HG03196 (cell line): ENCODE measurements around the gene FAM153A.
"Not testable (repeated sequence)": the region's sequence is repeated elsewhere in the genome, so short reads cannot be mapped to it uniquely, and the experiment has no call there.

Experiments
- ATAC-seq: cut with Tn5 transposase; IDR thresholded peaks from one replicate; pipeline ENCODE4 v1.9.1; 2021; ENCODE audit not compliant: unreplicated experiment

The FAM153A gene

DNA sequence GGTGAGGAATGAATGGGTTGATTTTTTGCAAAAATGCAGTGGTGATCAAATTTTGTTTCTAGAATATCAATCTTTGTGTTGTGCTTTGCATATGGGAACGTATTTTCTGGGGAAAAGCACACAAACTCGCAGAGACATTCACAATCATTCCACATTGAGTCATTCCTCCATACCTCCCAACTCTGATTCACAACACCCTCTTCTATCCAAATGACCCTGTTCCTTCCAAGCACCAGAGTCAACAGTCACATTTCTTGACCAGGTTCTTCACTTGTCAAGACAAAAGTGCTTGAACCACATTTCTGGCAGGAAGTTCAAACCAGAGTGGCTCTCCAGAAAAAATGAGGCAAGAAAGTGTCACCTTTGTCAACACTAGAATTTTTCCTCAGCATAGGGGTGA lies 35.3 kb downstream of the FAM153A start:
- ATAC-seq = not testable (repeated sequence)

DNA sequence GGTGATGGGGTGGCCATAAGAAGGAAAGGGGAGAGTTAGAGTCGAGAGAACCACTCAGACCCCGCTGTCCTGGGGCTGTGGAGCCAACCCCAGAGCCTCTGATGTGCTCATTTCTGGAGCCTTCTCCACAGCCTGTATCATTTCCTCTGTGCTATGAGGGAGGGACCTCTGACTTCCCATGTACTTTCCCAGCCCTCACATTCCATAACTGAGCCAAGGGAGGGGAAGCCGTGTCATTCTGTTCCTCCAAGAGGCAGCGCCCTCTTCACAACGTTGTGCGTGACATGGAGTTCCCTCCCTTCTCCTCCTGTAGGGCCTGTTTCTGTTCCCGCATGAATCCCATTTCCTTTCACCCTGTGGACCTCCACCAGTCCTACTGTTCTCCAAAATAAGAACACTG lies 57.8 kb downstream of the FAM153A start:
- not testable (repeated sequence) for ATAC-seq

DNA sequence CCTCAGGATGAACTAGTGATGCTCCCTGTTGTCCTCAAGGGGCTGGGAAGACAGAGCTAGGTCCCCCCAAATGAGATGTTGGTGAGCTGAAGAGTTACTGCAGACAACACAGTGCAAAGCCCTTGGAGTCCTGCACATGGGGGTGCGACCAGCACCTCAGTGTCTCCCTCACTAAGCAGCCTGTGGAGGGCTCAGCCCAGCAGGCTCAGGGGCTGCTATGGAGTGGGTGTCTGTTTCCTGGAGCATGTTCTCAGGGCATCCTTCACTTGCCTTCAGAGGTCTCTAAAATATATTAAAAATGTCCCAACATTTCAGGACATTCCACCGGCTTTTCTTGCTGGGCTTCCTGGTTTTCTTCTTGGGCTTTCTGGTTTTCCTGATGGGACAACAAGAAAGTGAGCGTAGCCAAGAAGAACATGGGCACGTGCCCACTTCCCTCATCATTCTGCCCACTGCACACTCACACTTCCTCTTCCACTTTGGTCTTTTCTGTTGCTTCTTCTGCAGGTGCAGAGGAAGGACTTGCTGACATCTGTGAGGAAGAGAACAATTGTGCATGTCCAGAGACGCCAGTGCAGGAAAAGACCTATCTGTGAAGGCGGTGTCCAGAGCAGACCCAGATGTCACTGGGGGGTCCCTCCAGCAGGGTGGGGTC lies 58.7 kb downstream of the FAM153A start:
- ATAC-seq = not testable (repeated sequence)

DNA sequence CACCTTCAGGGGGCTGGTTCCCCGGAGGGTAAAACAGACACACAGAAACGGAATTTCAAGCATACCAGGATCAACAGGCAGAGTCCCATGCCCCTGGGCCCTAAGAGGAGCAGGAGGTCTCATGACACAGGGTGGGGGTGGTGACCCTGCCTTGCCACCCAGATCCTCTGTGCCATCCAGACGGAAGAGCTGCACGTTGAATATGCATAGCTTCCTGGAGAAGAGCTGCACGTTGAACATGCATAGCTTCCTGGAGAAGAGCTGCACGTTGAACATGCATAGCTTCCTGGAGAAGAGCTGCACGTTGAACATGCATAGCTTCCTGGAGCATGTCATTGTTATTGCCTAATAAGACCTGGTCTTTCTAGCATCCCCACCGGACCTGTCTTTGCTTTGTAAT lies 59.9 kb downstream of the FAM153A start:
- ATAC-seq = not testable (repeated sequence)

DNA sequence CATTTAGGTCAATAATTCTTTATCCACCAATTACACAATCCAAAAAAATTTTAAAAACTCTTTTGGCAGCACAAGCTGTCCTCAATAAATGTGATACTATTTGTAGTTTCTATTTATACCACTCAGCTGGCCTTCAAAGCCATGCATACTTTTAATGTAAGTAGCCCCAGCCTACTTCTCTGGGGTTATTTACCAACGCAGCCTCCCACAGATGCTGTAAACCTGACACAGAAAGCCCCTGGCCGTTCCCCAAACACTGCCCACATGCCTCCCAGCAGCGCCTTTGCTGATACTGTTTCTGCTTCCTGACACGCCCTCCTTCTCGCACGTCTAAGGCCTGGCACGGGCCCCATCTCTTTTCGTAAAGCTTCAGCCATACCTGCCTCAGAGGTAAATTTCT lies 62.7 kb downstream of the FAM153A start:
- ATAC-seq = not testable (repeated sequence)

DNA sequence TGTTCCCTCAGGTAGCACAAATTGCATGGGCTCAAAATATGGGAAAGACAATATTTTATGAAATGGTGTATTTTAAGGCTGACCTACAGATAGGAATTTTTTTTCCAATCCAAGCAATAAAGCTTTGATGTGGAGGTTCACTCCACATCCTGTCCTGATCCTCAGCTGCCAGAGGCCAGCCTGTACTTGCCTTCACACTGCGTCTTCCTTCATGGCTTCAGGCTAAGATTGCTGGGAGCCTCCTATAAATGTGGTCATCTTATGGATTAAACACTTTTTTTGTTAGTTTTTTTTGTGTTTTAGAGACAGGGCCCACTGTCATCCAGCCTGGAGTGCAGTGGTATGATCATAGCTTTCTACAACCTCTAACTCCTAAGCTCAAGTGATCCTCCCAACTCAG lies 67.3 kb downstream of the FAM153A start:
- not testable (repeated sequence) for ATAC-seq

DNA sequence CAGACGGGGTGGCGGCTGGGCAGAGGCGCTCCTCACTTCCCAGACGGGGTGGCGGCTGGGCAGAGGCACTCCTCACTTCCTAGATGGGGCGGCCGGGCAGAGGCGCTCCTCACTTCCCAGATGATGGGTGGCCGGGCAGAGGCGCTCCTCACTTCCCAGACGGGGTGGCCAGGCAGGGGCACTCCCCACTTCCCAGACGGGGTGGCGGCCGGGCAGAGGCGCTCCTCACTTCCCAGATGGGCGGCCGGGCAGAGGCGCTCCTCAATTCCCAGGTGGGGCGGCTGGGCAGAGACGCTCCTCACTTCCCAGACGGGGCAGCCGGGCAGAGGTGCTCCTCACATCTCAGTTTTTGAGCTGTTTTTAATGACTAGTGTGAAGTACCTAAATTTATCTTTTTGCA lies 86.6 kb downstream of the FAM153A start:
- not testable (repeated sequence) for ATAC-seq

DNA sequence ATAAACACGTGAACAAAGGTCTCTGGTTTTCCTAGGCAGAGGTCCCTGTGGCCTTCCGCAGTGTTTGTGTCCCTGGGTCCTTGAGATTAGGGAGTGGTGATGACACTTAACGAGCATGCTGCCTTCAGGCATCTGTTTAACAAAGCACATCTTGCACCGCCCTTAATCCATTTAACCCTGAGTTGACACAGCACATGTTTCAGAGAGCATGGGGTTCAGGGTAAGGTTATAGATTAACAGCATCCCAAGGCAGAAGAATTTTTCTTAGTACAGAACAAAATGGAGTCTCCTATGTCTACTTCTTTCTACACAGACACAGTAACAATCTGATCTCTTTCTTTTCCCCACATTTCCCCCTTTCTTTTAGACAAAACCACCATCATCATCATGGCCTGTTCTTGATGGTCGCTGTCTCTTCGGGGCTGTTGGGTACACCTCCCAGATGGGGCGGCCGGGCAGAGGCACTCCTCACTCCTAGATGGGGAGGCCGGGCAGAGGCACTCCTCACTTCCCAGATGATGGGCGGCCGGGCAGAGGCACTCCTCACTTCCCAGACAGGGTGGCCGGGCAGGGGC lies 87.3 kb downstream of the FAM153A start:
- ATAC-seq = not testable (repeated sequence)

DNA sequence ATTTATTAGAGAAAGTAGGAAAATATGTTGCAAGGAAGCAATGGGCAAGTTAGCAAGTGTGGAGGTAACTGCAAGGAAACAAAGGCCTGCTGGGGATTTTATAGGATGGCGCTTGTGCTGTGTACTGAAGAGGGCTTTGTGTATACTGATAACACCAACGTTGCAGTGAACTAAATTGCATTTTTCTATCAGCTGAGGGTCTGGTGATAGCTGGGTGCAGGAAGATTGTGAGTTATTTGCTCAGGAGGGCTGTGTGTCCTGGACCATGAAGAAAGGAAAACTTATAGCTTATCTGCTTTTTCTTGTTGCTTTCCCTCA lies 88.2 kb downstream of the FAM153A start:
- not testable (repeated sequence) for ATAC-seq

DNA sequence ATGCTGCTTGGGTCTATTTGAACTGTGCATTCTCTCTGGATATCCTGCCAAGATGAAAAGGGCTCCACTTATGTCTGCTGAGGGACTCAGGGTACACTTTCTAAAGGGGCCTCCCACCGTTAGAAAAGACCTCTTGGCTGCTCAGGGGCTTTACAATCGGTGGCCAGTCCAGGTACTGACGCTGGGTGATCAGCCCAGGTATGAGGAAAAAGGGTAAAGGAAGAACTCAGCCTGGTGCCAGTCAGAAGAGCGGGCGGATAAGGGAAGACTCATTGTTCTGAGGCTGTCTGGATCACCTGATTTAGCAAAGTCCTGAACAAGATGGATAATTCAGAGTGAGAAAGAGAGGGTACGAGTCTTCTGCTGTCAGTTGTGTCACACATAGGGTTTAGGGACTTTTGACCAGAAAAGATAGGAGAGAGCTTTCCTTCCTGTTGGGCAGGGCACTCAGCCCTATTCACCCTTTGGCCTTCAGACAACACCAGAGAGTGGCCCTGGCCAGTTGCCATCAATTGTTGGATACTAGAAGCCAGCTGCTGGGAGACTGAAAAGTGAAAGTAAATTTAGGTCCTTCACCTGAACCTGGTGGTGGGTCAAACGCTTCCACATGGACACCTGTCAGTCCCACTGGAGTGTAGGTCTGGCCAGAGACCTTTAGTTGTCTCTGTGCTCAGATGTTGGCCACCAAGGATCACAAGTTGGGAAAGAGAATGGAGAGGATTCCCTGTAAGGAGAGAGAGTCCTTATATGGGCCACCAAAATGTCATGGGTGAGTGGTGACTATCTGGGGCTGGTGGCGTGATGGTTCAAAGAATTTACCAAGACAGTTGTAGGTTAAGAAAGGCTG lies 88.8 kb downstream of the FAM153A start:
- ATAC-seq = not testable (repeated sequence)

DNA sequence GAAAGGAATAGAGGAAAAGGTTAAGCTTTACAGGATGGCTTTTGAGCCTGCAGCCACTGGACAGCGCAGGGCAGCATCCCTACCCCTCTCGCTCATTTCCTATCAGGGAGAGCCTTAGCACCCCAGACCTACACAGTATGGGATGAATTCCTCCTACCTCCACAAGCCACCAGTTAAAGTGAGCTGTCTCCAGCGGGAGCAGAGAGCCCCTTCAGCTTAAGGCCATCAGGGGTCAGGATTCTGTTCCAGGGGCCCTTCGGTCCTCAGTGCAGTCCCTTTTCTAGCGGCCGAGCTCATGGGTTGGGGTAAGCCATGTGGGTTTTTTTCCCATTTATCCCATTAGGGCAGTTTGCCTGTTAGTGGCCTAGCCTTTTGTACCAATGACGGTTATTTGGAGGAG lies 89.7 kb downstream of the FAM153A start:
- not testable (repeated sequence) for ATAC-seq

DNA sequence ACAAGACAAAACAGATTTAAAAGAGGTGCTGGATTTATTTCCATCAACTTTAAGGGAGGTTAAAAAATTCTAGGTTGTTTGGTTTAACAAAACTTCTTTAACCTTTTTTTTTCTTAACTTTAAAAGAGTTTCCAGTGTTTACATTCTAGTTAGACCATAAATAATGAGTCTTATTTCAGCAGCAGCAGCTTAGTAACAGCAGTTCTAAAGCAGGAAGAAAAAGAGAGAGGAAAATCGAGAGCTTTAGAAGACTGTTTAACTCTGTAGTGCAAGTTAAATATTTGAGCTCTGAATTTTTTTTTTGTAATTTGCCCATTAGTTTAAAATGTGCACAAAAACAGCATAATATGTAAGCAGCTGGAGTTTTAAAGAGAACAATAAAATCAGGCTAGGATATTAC lies 90.2 kb downstream of the FAM153A start:
- not testable (repeated sequence) for ATAC-seq

DNA sequence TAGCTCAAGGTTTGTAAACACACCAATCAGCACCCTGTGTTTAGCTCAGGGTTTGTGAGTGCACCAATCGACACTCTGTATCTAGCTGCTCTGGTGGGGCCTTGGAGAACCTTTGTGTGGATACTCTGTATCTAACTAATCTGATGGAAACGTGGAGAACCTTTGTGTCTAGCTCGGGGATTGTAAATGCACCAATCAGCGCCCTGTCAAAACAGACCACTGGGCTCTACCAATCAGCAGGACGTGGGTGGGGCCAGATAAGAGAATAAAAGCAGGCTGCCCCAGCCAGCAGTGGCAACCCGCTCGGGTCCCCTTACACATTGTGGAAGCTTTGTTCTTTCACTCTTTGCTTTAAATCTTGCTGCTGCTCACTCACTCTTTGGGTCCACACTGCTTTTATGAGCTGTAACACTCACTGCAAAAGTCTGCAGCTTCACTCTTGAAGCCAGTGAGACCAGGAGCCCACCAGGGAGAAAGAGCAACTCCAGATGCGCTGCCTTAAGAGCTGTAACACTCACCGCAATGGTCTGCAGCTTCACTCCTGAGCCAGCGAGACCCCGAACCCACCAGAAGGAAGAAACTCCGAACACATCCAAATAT lies 93.6 kb downstream of the FAM153A start:
- ATAC-seq = not testable (repeated sequence)

DNA sequence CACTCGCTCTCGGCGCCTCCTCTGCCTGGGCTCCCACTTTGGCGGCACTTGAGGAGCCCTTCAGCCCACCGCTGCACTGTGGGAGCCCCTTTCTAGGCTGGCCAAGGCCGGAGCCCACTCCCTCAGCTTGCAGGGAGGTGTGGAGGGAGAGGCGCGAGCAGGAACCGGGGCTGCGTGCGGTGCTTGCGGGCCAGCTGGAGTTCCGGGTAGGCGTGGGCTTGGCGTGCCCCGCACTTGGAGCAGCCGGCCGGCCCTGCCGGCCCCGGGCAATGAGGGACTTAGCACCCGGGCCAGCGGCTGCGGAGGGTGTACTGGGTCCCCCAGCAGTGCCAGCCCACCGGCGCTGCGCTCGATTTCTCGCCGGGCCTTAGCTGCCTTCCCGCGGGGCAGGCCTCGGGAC lies 94.6 kb downstream of the FAM153A start:
- ATAC-seq = not testable (repeated sequence)

DNA sequence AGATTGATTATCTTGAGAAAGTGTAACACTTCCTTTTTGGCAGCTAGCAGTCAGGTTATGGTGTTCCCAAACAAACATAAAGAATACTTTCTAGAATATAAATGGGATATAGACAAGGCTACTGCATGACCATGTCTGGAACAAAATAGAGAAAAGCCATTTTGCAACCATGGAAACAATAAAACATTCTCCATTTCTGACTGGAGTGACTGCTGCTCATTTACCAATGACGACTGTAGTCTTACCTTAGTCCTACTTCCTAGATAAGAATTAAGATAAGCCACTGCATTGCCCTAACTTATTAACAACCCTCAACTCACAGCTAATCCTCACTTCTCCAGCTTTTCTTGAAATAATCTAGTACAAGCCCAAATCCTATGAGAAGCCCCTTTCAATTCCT lies 100.8 kb downstream of the FAM153A start:
- not testable (repeated sequence) for ATAC-seq
